ENCODE results near the gene KRTAP22-2.

- no peak for TF ChIP-seq POLR2A (IDR thresholded peaks at IDR 0.05; ENCODE audit: low read depth, low read length)
- TF ChIP-seq CTCF (IDR thresholded peaks at IDR 0.05; ENCODE audit: extremely low read depth in 1 of 2, insufficient read depth in 1 of 2, low read depth in 1 of 2, low read length in 2 of 2) = no peak
- TF ChIP-seq GATA2 (IDR thresholded peaks at IDR 0.05; ENCODE audit: insufficient read depth, insufficient read length, low read depth, low read length) = no peak
- no peak for TF ChIP-seq EZH2 (IDR thresholded peaks at IDR 0.05; ENCODE audit: borderline replicate concordance, low read depth, low read length, severe bottlenecking)
- TF ChIP-seq, protein P1, sequence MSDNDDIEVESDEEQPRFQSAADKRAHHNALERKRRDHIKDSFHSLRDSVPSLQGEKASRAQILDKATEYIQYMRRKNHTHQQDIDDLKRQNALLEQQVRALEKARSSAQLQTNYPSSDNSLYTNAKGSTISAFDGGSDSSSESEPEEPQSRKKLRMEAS (IDR thresholded peaks at IDR 0.05; ENCODE audit: insufficient read depth, insufficient read length) = no peak
- no peak for TF ChIP-seq POLR2AphosphoS5 (IDR thresholded peaks at IDR 0.05; ENCODE audit: insufficient read depth, low read depth, low read length)
- no peak for TF ChIP-seq MYC (IDR thresholded peaks at IDR 0.05; ENCODE audit: low read depth, low read length)
These were observed 8.6 kb upstream of the KRTAP22-2 start, which contains the start of gene KRTAP6-2 for GRCh38 chr21:30598802-30599201.
